Measurements from ENCODE around the gene PTPRK. TPM values are rescaled to one million over a fixed set of nuclear protein-coding genes. Genes with fewer than 3 reads are reported as not detected.

Gene PTPRK
- total RNA-seq, 1 experiment from 2014 or later, result 34.2 TPM

DNA sequence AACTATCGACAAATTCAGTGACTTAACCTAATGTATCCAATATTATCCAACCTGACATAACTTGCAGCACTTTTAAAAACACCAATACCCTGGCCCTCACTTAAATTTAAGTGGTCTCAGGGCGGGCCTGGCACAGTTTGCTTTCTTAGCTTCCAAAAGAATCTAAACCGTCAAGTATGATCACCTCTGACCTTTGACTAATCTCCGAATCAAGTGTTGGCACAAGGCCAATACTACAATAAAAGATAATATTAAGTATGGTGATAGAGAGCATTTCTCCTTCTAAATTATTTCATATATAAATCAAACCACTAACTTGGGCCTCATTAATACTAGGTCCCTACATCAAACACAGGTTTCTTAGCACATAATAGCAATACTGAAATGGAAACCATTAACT lies 153.0 kb downstream of the PTPRK start:
- Histone ChIP-seq H3K9me2 (ENCODE audit: insufficient read depth) (no peaks in the 10 kb centered on the region), H4K20me1 (ENCODE audit: insufficient read depth) (no peaks in the 10 kb centered on the region), H3K27ac (ENCODE audit: low read depth, low read length) (no peak overlapping the region), H3K9me3 (ENCODE audit: control insufficient read depth in 1 of 2, insufficient read depth in 1 of 2, low read depth in 1 of 2, low read length in 2 of 2) (no peaks in the 10 kb centered on the region), H3K4me2 (ENCODE audit: low read length) (no peak overlapping the region), H3K36me3 (ENCODE audit: control insufficient read depth in 1 of 2, insufficient read depth in 2 of 2, low read length in 2 of 2) (no peaks in the 10 kb centered on the region), H3K4me1 (ENCODE audit: control insufficient read depth in 1 of 2, insufficient read depth in 2 of 2, low read length in 2 of 2) (peaks cover 9 to 16% of the 10 kb centered on the region in 2 experiments; a peak in 3 of 4 replicates), H3K9ac (ENCODE audit: low read length) (no peak overlapping the region), H3K79me2 (ENCODE audit: insufficient read depth, low read length) (no peaks in the 10 kb centered on the region), H3K27me3 (ENCODE audit: insufficient read depth, low read length) (no peaks in the 10 kb centered on the region), H2AFZ (ENCODE audit: low read depth, low read length, poor library complexity, severe bottlenecking) (no peak overlapping the region), H3K4me3 (replicated peaks in 1 of 2; ENCODE audit: low read depth in 1 of 2, low read length in 2 of 2) (no peak overlapping the region)
- ChIA-PET POLR2A (no interaction called here), RAD21 (ENCODE audit: low non-redundant PET in 1 of 2, low total read pairs in 2 of 2, uncharacterized antibody in 2 of 2, unreplicated experiment in 2 of 2) (no interaction called here), CTCF (no interaction called here)
- no peak for ATAC-seq
- no peak for DNase-seq (ENCODE audit: low read depth, low spot score)
- intact Hi-C loops (cut with micrococcal nuclease), result no loop called here
- TF ChIP-seq EZH2 (IDR thresholded peaks at IDR 0.05), result no peak
- no peak for TF ChIP-seq SIN3A (IDR thresholded peaks at IDR 0.05; ENCODE audit: low read depth)
- no peak for TF ChIP-seq POLR2A (IDR thresholded peaks at IDR 0.05; ENCODE audit: borderline replicate concordance, extremely low read depth, insufficient read depth, insufficient read length)
- no peak for TF ChIP-seq RAD21 (IDR thresholded peaks at IDR 0.05; ENCODE audit: low read depth)
- TF ChIP-seq TCF7L2 (IDR thresholded peaks at IDR 0.05; ENCODE audit: borderline replicate concordance, extremely low read depth, insufficient read depth, insufficient read length), result no peak
- TF ChIP-seq, protein P1, sequence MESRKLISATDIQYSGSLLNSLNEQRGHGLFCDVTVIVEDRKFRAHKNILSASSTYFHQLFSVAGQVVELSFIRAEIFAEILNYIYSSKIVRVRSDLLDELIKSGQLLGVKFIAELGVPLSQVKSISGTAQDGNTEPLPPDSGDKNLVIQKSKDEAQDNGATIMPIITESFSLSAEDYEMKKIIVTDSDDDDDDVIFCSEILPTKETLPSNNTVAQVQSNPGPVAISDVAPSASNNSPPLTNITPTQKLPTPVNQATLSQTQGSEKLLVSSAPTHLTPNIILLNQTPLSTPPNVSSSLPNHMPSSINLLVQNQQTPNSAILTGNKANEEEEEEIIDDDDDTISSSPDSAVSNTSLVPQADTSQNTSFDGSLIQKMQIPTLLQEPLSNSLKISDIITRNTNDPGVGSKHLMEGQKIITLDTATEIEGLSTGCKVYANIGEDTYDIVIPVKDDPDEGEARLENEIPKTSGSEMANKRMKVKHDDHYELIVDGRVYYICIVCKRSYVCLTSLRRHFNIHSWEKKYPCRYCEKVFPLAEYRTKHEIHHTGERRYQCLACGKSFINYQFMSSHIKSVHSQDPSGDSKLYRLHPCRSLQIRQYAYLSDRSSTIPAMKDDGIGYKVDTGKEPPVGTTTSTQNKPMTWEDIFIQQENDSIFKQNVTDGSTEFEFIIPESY (IDR thresholded peaks at IDR 0.05; ENCODE audit: extremely low read depth, insufficient replicate concordance, low read length), result no peak
- TF ChIP-seq POLR2AphosphoS5 (IDR thresholded peaks at IDR 0.05; ENCODE audit: low read depth, low read length), result no peak
- no peak for TF ChIP-seq ELF1 (IDR thresholded peaks at IDR 0.05; ENCODE audit: borderline replicate concordance, low read depth)
- TF ChIP-seq, protein P2, sequence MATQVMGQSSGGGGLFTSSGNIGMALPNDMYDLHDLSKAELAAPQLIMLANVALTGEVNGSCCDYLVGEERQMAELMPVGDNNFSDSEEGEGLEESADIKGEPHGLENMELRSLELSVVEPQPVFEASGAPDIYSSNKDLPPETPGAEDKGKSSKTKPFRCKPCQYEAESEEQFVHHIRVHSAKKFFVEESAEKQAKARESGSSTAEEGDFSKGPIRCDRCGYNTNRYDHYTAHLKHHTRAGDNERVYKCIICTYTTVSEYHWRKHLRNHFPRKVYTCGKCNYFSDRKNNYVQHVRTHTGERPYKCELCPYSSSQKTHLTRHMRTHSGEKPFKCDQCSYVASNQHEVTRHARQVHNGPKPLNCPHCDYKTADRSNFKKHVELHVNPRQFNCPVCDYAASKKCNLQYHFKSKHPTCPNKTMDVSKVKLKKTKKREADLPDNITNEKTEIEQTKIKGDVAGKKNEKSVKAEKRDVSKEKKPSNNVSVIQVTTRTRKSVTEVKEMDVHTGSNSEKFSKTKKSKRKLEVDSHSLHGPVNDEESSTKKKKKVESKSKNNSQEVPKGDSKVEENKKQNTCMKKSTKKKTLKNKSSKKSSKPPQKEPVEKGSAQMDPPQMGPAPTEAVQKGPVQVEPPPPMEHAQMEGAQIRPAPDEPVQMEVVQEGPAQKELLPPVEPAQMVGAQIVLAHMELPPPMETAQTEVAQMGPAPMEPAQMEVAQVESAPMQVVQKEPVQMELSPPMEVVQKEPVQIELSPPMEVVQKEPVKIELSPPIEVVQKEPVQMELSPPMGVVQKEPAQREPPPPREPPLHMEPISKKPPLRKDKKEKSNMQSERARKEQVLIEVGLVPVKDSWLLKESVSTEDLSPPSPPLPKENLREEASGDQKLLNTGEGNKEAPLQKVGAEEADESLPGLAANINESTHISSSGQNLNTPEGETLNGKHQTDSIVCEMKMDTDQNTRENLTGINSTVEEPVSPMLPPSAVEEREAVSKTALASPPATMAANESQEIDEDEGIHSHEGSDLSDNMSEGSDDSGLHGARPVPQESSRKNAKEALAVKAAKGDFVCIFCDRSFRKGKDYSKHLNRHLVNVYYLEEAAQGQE (IDR thresholded peaks at IDR 0.05; ENCODE audit: low read depth), result no peak
- TF ChIP-seq EZH2phosphoT487 (IDR thresholded peaks at IDR 0.05; ENCODE audit: borderline replicate concordance), result no peak
- TF ChIP-seq, protein P3, sequence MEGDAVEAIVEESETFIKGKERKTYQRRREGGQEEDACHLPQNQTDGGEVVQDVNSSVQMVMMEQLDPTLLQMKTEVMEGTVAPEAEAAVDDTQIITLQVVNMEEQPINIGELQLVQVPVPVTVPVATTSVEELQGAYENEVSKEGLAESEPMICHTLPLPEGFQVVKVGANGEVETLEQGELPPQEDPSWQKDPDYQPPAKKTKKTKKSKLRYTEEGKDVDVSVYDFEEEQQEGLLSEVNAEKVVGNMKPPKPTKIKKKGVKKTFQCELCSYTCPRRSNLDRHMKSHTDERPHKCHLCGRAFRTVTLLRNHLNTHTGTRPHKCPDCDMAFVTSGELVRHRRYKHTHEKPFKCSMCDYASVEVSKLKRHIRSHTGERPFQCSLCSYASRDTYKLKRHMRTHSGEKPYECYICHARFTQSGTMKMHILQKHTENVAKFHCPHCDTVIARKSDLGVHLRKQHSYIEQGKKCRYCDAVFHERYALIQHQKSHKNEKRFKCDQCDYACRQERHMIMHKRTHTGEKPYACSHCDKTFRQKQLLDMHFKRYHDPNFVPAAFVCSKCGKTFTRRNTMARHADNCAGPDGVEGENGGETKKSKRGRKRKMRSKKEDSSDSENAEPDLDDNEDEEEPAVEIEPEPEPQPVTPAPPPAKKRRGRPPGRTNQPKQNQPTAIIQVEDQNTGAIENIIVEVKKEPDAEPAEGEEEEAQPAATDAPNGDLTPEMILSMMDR (IDR thresholded peaks at IDR 0.05 in 2 of 3, conservative IDR thresholded peaks at IDR 0.05 in 1 of 3; ENCODE audit: borderline replicate concordance in 1 of 3, insufficient read depth in 1 of 3, low read depth in 2 of 3, low read length in 2 of 3), result no peak
- no peak for TF ChIP-seq ZFX (IDR thresholded peaks at IDR 0.05)
- TF ChIP-seq YY1 (IDR thresholded peaks at IDR 0.05; ENCODE audit: extremely low read depth, insufficient replicate concordance, low read depth, low read length), result no peak
- TF ChIP-seq, protein P4, sequence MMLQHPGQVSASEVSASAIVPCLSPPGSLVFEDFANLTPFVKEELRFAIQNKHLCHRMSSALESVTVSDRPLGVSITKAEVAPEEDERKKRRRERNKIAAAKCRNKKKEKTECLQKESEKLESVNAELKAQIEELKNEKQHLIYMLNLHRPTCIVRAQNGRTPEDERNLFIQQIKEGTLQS (IDR thresholded peaks at IDR 0.05), result no peak
- no peak for TF ChIP-seq EGR1 (IDR thresholded peaks at IDR 0.05; ENCODE audit: low read depth)
- TF ChIP-seq JUND (IDR thresholded peaks at IDR 0.05), result no peak
- BruUV-seq (replicated peaks), result no TSS peak
